ENCODE results near the gene KIF2C.
"Not testable (repeated sequence)": the region's sequence is repeated elsewhere in the genome, so short reads cannot be mapped to it uniquely, and the experiment has no call there.

The KIF2C gene

GRCh38 chr1:44812822-44813543 lies 73.3 kb downstream of the KIF2C start:
- no peak for DNase-seq

DNA sequence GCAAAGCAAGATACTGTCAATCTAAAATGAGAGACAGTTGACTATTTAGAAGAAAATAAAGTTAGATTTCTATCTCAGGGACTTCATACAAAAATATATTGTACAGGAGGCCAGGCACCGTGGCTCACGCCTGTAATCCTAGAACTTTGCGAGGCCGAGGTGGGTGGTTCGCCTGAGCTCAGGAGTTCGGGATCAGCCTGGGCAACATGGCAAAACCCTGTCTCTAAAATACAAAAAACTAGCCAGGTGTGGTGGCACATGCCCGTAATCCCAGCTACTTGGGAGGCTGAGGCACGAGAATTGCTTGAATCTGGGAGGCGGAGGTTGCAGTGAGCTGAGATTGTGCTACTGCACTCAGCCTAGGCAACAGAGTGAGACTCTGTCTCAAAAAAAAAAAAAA lies 76.3 kb downstream of the KIF2C start:
- not testable (repeated sequence) for DNase-seq

DNA sequence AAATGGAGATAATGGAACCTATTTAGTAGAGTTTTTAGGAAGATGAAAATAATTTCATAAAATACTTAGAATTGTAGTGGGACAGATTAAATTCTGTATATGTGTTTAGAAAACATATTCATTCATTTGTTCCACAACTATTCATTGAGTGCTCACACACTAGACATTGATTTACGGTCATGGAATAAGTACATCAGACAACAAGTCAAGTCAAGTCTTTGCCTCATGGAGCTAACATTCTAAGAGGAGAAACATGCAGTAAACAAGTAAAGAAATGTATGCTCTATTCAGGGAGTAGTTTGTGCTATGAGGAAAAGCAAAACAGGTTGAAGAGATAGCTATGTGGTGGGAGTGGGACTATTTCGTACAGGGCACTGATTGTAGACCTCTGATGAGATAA lies 77.7 kb downstream of the KIF2C start:
- no peak for DNase-seq
